ENCODE results near the gene PLA2G4C.

PLA2G4C gene

GRCh38 chr19:48053076-48053475 is 57.5 kb downstream of the PLA2G4C start:
- no peaks in the 10 kb centered on the region for H3K4me1 ChIP-seq (ENCODE audit: control insufficient read depth, insufficient read depth, low read length, unreplicated experiment)
- H3K27me3 ChIP-seq (ENCODE audit: insufficient read depth, low read length) = no peaks in the 10 kb centered on the region
- no peak overlapping the region for H2AFZ ChIP-seq (ENCODE audit: low read length, unreplicated experiment)
- no peak overlapping the region for H3K27ac ChIP-seq (ENCODE audit: low read depth, low read length)
- no peaks in the 10 kb centered on the region for H3K36me3 ChIP-seq (ENCODE audit: insufficient read depth, low read length)
- no peaks in the 10 kb centered on the region for H3K79me2 ChIP-seq (ENCODE audit: control insufficient read depth, insufficient read depth, low read length, unreplicated experiment)
- H3K4me3 ChIP-seq (ENCODE audit: low read depth, low read length) = no peak overlapping the region

GRCh38 chr19:48051335-48052033 is 59.1 kb downstream of the PLA2G4C start:
- Histone ChIP-seq H3K79me2 (ENCODE audit: control insufficient read depth, insufficient read depth, low read length, unreplicated experiment) (no peaks in the 10 kb centered on the region), H3K4me3 (ENCODE audit: low read depth, low read length) (no peak overlapping the region), H3K27ac (ENCODE audit: low read depth, low read length) (no peak overlapping the region), H3K4me1 (ENCODE audit: control insufficient read depth, insufficient read depth, low read length, unreplicated experiment) (no peaks in the 10 kb centered on the region), H2AFZ (ENCODE audit: low read length, unreplicated experiment) (no peak overlapping the region), H3K27me3 (ENCODE audit: insufficient read depth, low read length) (no peaks in the 10 kb centered on the region), H3K36me3 (ENCODE audit: insufficient read depth, low read length) (no peaks in the 10 kb centered on the region)

GRCh38 chr19:48044561-48044960 is 66.1 kb downstream of the PLA2G4C start:
- H3K27me3 ChIP-seq (ENCODE audit: insufficient read depth, low read length) = 0 out of 2 replicates have a peak, but pooled peaks cover 5% of the 10 kb centered on the region
- no peaks in the 10 kb centered on the region for H3K79me2 ChIP-seq (ENCODE audit: control insufficient read depth, insufficient read depth, low read length, unreplicated experiment)

GRCh38 chr19:48043675-48044258 is 66.8 kb downstream of the PLA2G4C start, which contains the start of gene CABP5:
Gene CABP5 (minus strand): TSS chr19:48044079. CDS start chr19:48043922, 157 bp downstream.
- H3K79me2 ChIP-seq (ENCODE audit: control insufficient read depth, insufficient read depth, low read length, unreplicated experiment) = no peaks in the 10 kb centered on the region
- H3K36me3 ChIP-seq (ENCODE audit: insufficient read depth, low read length) = no peaks in the 10 kb centered on the region
- H3K4me3 ChIP-seq (ENCODE audit: low read depth, low read length) = no peak within 1 kb of the TSS
- no peaks in the 10 kb centered on the region for H3K4me1 ChIP-seq (ENCODE audit: control insufficient read depth, insufficient read depth, low read length, unreplicated experiment)
- no peak within 1 kb of the TSS for H3K27ac ChIP-seq (ENCODE audit: low read depth, low read length)
- H2AFZ ChIP-seq (ENCODE audit: low read length, unreplicated experiment) = no peak within 1 kb of the TSS
- H3K27me3 ChIP-seq (ENCODE audit: insufficient read depth, low read length) = 0 out of 2 replicates have a peak, but pooled peaks cover 5% of the 10 kb centered on the region

More at GRCh38 chr19:48044561-48044960, 66.1 kb downstream of the PLA2G4C start:
- Histone ChIP-seq H2AFZ (ENCODE audit: low read length, unreplicated experiment) (no peak overlapping the region), H3K36me3 (ENCODE audit: insufficient read depth, low read length) (no peaks in the 10 kb centered on the region), H3K4me1 (ENCODE audit: control insufficient read depth, insufficient read depth, low read length, unreplicated experiment) (no peaks in the 10 kb centered on the region), H3K4me3 (ENCODE audit: low read depth, low read length) (no peak overlapping the region), H3K27ac (ENCODE audit: low read depth, low read length) (no peak overlapping the region)

GRCh38 chr19:48041877-48042580 is 68.6 kb downstream of the PLA2G4C start:
- Histone ChIP-seq H3K27me3 (ENCODE audit: insufficient read depth, low read length) (0 out of 2 replicates have a peak, but pooled peaks cover 5% of the 10 kb centered on the region), H2AFZ (ENCODE audit: low read length, unreplicated experiment) (no peak overlapping the region), H3K36me3 (ENCODE audit: insufficient read depth, low read length) (no peaks in the 10 kb centered on the region), H3K27ac (ENCODE audit: low read depth, low read length) (no peak overlapping the region), H3K4me1 (ENCODE audit: control insufficient read depth, insufficient read depth, low read length, unreplicated experiment) (no peaks in the 10 kb centered on the region), H3K4me3 (ENCODE audit: low read depth, low read length) (no peak overlapping the region), H3K79me2 (ENCODE audit: control insufficient read depth, insufficient read depth, low read length, unreplicated experiment) (no peaks in the 10 kb centered on the region)

- no peak overlapping the region for H3K4me3 ChIP-seq (ENCODE audit: low read depth, low read length)
- H3K79me2 ChIP-seq (ENCODE audit: control insufficient read depth, insufficient read depth, low read length, unreplicated experiment) = no peaks in the 10 kb centered on the region
- no peaks in the 10 kb centered on the region for H3K36me3 ChIP-seq (ENCODE audit: insufficient read depth, low read length)
- no peak overlapping the region for H2AFZ ChIP-seq (ENCODE audit: low read length, unreplicated experiment)
- H3K27ac ChIP-seq (ENCODE audit: low read depth, low read length) = no peak overlapping the region
- peaks cover 10% of the 10 kb centered on the region; the same call in 1 of the 2 replicates for H3K27me3 ChIP-seq (ENCODE audit: insufficient read depth, low read length)
- H3K4me1 ChIP-seq (ENCODE audit: control insufficient read depth, insufficient read depth, low read length, unreplicated experiment) = no peaks in the 10 kb centered on the region
These were observed 73.9 kb downstream of the PLA2G4C start for GRCh38 chr19:48036765-48037164.

GRCh38 chr19:48033604-48034003 is 77.0 kb downstream of the PLA2G4C start:
- Histone ChIP-seq H3K79me2 (ENCODE audit: control insufficient read depth, insufficient read depth, low read length, unreplicated experiment) (no peaks in the 10 kb centered on the region), H3K36me3 (ENCODE audit: insufficient read depth, low read length) (no peaks in the 10 kb centered on the region), H2AFZ (ENCODE audit: low read length, unreplicated experiment) (no peak overlapping the region), H3K27ac (ENCODE audit: low read depth, low read length) (no peak overlapping the region), H3K27me3 (ENCODE audit: insufficient read depth, low read length) (peaks cover 11% of the 10 kb centered on the region), H3K4me3 (ENCODE audit: low read depth, low read length) (no peak overlapping the region), H3K4me1 (ENCODE audit: control insufficient read depth, insufficient read depth, low read length, unreplicated experiment) (no peaks in the 10 kb centered on the region)

GRCh38 chr19:48030073-48030472 is 80.5 kb downstream of the PLA2G4C start:
- H3K4me1 ChIP-seq (ENCODE audit: control insufficient read depth, insufficient read depth, low read length, unreplicated experiment) = no peaks in the 10 kb centered on the region
- no peak overlapping the region for H3K27ac ChIP-seq (ENCODE audit: low read depth, low read length)
- H3K79me2 ChIP-seq (ENCODE audit: control insufficient read depth, insufficient read depth, low read length, unreplicated experiment) = no peaks in the 10 kb centered on the region
- H3K27me3 ChIP-seq (ENCODE audit: insufficient read depth, low read length) = peaks cover 11% of the 10 kb centered on the region
- H3K36me3 ChIP-seq (ENCODE audit: insufficient read depth, low read length) = no peaks in the 10 kb centered on the region
- H3K4me3 ChIP-seq (ENCODE audit: low read depth, low read length) = no peak overlapping the region
- H2AFZ ChIP-seq (ENCODE audit: low read length, unreplicated experiment) = no peak overlapping the region

GRCh38 chr19:48029431-48029830 is 81.2 kb downstream of the PLA2G4C start:
- Histone ChIP-seq H3K36me3 (ENCODE audit: insufficient read depth, low read length) (no peaks in the 10 kb centered on the region), H3K79me2 (ENCODE audit: control insufficient read depth, insufficient read depth, low read length, unreplicated experiment) (no peaks in the 10 kb centered on the region), H3K27ac (ENCODE audit: low read depth, low read length) (no peak overlapping the region), H3K4me3 (ENCODE audit: low read depth, low read length) (no peak overlapping the region), H2AFZ (ENCODE audit: low read length, unreplicated experiment) (no peak overlapping the region), H3K4me1 (ENCODE audit: control insufficient read depth, insufficient read depth, low read length, unreplicated experiment) (no peaks in the 10 kb centered on the region), H3K27me3 (ENCODE audit: insufficient read depth, low read length) (peaks cover 13% of the 10 kb centered on the region)

- H3K27ac ChIP-seq (ENCODE audit: low read depth, low read length) = no peak overlapping the region
- peaks cover 11% of the 10 kb centered on the region for H3K27me3 ChIP-seq (ENCODE audit: insufficient read depth, low read length)
These were observed 85.1 kb downstream of the PLA2G4C start for GRCh38 chr19:48025480-48025879.

More at GRCh38 chr19:48025480-48025879, 85.1 kb downstream of the PLA2G4C start:
- Histone ChIP-seq H3K4me3 (ENCODE audit: low read depth, low read length) (no peak overlapping the region), H3K79me2 (ENCODE audit: control insufficient read depth, insufficient read depth, low read length, unreplicated experiment) (no peaks in the 10 kb centered on the region), H3K4me1 (ENCODE audit: control insufficient read depth, insufficient read depth, low read length, unreplicated experiment) (no peaks in the 10 kb centered on the region), H2AFZ (ENCODE audit: low read length, unreplicated experiment) (no peak overlapping the region), H3K36me3 (ENCODE audit: insufficient read depth, low read length) (no peaks in the 10 kb centered on the region)

Data from ACC112 (cell line).